BJ (cell line): ENCODE data around the gene DUSP18. TPM values are rescaled to one million over a fixed set of nuclear protein-coding genes. Genes with fewer than 3 reads are reported as not detected.

Experiments used
- CTCF ChIA-PET: fragments of 350-600 bp; formaldehyde crosslinking; extraction: SDS; loops from one replicate; lab custom pipeline; 2021; ENCODE audit warnings: antibody characterized with exemption, inconsistent platforms; lab: Yijun Ruan, JAX
- POLR2A ChIA-PET: fragments of 300-600 bp; sonication (Branson Sonifier 250); formaldehyde crosslinking; extraction: SDS; loops from one replicate; lab custom pipeline; 2021; ENCODE audit warnings: antibody characterized with exemption; lab: Charles Lee
- DNase-seq: peaks from one replicate; pipeline ENCODE4 v3.0.0-alpha.2; 2011; ENCODE audit warnings: low read depth
- H3K27me3 ChIP-seq: 2 replicates; pipeline ENCODE4 v1.6.0; 2011; ENCODE audit warnings: low read length; ENCODE audit not compliant: control insufficient read depth, insufficient read depth
- H3K36me3 ChIP-seq: 2 replicates; pipeline ENCODE4 v1.5.1; 2011; ENCODE audit warnings: low read length; ENCODE audit not compliant: control insufficient read depth, insufficient read depth
- H3K4me3 ChIP-seq: 2 replicates; pipeline ENCODE4 v1.5.1; 2011; ENCODE audit warnings: low read depth, mild to moderate bottlenecking, control low read depth, low read length
- CTCF ChIP-seq: IDR thresholded peaks from 2 replicates; pipeline ENCODE4 v1.5.1; 2011; ENCODE audit warnings: low read depth, mild to moderate bottlenecking, control low read depth, inconsistent platforms, low read length, moderate library complexity; ENCODE audit not compliant: insufficient read depth
- polyA plus RNA-seq: library from polyadenylated mRNA; depleted of rRNA; stranded (reverse); fragments of >200 nt; gene quantifications from 2 replicates; pipeline ENCODE4 v1.2.3, GENCODE V29; 2011

Gene DUSP18
- polyA plus RNA-seq, 1 experiment: 18.6 TPM

GRCh38 chr22:30675436-30675835 is 7.8 kb upstream of the DUSP18 start:
- DNase-seq: no peak
- H3K27me3 ChIP-seq: no peaks in the 10 kb centered on the region
- no peak for TF ChIP-seq CTCF
- H3K4me3 ChIP-seq: no peak overlapping the region
- ChIA-PET CTCF (interaction anchor here (1.5 kb wide), 1 partner anchor 9 kb away, joined by 4 read pairs; no protein-coding TSS in a partner anchor), POLR2A (no interaction called here)
- H3K36me3 ChIP-seq: no peaks in the 10 kb centered on the region

GRCh38 chr22:30674482-30674881 is 6.8 kb upstream of the DUSP18 start:
- Histone ChIP-seq H3K4me3 (no peak overlapping the region), H3K27me3 (no peaks in the 10 kb centered on the region), H3K36me3 (no peaks in the 10 kb centered on the region)
- ChIA-PET CTCF (no interaction called here), POLR2A (no interaction called here)
- DNase-seq: no peak
- no peak for TF ChIP-seq CTCF

GRCh38 chr22:30673136-30673535 is 5.5 kb upstream of the DUSP18 start:
- Histone ChIP-seq H3K27me3 (no peaks in the 10 kb centered on the region), H3K36me3 (no peaks in the 10 kb centered on the region), H3K4me3 (no peak overlapping the region)
- POLR2A ChIA-PET: no interaction called here
- DNase-seq: no peak
- TF ChIP-seq CTCF: no peak
- CTCF ChIA-PET: interaction anchor here (0.7 to 1.2 kb wide), 3 partner anchors 39 to 88 kb away, joined by 3 to 4 read pairs (median 3); no protein-coding TSS in a partner anchor

- no peak for DNase-seq
- Histone ChIP-seq H3K4me3 (no peak overlapping the region), H3K27me3 (no peaks in the 10 kb centered on the region), H3K36me3 (no peaks in the 10 kb centered on the region)
- CTCF ChIA-PET: interaction anchor here (1.3 to 3.4 kb wide), 2 partner anchors 8 to 36 kb away, joined by 4 to 13 read pairs; partner anchors contain the start of gene SLC35E4
- no peak for TF ChIP-seq CTCF
- POLR2A ChIA-PET: no interaction called here
Observed at GRCh38 chr22:30671071-30671470, 3.4 kb upstream of the DUSP18 start.

GRCh38 chr22:30668386-30668710 is 673 bp upstream of the DUSP18 start:
- POLR2A ChIA-PET: no interaction called here
- no peaks in the 10 kb centered on the region for H3K27me3 ChIP-seq
- TF ChIP-seq CTCF: no peak
- DNase-seq: no peak
- CTCF ChIA-PET: interaction anchor here (2.2 to 3.4 kb wide), 2 partner anchors 34 to 86 kb away, joined by 11 to 13 read pairs; partner anchors contain the start of gene SLC35E4
- H3K4me3 ChIP-seq: peak overlapping the region; percentile 75
- H3K36me3 ChIP-seq: peaks cover 5% of the 10 kb centered on the region
